ENCODE measurements around the gene PRR11.
"Not testable (repeated sequence)": the region's sequence is repeated elsewhere in the genome, so short reads cannot be mapped to it uniquely, and the experiment has no call there.

The PRR11 gene
- 0.49 to 3.8 (median 2.7) reads per million in 4 experiments for total RNA-seq

DNA sequence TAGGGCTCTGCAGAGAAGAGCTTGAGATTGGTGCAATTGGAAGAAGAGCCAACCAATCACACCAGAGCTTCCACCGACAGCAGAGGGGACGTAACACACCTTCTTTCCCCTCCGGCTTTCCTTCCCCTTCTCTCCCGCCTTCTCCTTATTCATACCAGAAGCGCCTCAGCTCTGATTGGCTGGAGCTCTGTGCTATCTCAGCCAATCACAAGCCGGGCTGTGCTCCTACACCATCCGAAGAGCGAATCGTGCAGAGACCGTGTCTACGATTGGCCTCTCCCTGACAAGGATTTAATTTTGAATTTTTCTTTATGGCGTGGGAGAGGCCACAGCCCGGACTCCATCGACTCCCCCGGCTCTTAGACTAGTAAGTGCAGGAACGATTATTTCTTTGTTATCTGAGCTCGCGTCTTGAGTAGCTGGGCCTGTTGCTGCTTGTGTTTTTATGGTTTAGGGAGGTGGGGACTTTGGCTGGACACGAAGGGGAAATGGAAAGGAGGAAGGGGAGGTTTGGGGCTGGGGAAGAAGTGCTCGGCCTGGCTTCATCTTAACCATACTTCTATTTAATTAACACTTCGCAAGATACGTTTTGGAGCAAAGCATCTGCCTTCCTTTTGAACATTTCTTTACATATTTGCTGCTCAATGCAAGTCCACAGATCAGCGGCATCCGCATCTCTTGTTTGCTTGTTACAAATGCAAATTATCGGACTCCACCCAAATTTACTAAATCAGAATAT is at the start of gene PRR11:
PRR11 (plus strand) TSS at position 308 of the 739 bp plus-strand sequence. CDS start 14,007 bp downstream, outside the sequence.
- peak; percentile 95 for DNase-seq

DNA sequence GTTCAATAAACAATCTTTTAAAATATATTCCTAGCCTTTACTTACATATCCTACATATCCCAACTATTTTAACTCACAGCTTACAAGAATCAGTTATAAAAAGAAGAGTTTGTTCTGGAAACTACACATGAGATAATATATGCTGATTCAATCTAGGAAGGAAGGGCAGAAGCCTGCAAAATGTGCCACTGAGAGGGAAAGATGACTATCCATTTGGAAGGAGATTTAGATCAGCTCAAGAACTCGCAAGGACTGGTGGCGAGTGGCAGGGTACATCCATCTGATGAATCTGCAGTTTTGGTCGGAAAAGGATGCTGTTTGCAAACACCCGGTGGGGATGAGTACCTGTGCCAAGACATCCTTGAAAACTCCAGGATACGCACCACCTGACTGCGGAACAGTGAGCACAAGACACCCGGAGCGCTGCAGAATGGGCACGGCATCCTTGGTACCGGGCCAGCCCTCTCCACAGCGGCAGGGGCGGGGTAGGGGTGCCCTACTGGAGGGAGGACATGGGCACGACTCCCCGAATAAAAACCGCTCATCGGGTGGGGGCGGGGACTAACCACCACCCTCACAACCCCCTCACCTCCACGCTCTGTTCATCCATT is 49.6 kb upstream of the PRR11 start:
- peak; percentile 61 for DNase-seq

DNA sequence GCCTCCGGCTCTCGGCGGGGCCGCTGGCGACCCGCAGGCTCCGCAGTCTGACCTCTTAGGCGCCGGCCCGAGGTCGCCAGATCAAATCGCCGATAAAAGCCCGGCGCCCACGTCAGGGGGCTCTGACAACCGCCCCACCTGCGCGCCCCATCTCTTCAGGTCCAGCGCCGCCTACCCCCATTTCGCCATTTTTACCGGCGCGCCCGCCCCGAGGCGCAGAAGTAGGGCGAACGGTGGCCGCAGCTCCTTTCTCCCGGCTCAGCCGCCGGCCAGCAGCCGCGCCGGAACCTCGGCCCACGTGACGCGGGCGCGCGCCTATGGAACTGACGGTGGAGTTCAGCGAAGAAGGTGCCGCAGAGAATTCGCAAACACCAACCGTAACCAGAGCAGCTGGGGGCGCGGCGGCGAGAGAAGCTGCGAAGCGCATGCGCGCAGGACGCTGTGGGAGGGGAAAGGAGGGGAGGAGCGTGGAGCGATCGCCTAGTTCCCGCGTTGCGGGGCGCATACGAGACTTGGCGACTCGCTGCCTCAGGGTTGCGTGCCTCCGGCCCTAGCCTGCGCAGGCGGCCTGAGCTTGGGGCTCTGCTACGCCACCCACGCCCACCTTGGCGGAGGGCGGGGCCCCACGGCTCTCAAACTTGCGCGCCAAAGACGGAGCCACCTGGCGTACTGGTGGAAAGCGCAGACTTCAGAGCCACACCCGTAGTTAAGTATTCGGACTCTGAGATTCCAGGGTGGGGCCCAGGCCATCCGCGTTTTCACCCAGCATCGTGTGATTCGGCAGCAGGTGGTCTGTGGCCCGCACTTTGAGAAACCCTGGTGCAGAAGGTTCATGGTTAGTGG is 48.9 kb upstream of the PRR11 start, which contains the start of gene TRIM37:
TRIM37 (minus strand) TSS at position 418 of the 843 bp plus-strand sequence. CDS start 419 bp downstream, outside the sequence.
- peak; percentile 97 for DNase-seq

DNA sequence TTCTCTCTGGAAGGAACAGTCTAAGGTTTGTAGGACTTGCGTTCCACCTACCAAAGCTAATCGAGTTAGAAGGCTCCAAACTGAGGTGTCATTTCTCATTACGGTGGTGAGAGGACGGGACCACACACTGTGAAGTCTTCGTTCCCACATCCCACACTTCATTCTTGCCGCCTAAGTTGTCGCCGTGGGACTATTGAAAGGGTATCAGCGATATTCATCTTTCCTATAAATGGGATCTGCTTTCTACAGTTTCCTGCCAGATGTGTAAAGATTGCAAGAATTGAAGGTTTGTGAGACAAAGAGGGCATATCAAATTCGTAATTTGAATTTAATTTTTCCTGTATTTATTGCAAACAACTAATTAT is 48.3 kb upstream of the PRR11 start:
- no peak for DNase-seq

DNA sequence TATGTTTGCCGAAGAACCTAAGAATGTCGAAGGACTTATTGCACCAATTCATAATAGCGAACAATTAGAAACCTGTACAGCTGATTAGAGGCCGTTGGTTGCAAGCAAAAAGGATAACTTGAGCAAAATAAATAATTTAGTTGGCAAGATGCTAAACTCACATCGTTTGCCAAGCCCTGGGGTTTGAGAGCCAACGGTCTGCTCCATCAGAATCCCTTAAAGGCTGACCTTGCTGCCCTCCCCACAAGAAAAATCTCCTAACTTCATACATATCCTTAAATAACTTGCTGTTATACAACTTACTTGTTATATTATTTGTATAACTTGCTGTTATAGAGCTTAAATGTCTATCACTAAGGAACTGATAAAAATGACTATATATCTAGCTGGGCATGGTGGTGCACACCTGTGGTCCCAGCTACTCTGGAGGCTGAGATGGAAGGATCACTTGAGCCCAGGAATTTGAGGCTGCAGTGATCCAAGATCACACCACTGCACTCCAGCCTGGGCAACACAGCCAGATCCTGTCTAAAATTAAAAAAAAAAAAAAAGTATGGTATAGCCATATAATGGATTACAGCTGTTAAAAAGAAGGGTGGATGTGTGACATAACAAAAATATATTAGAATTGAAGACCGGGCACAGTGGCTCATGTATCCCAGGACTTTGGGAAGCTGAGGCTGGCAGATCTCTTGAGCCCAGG is 47.0 kb upstream of the PRR11 start:
- no peak for DNase-seq

DNA sequence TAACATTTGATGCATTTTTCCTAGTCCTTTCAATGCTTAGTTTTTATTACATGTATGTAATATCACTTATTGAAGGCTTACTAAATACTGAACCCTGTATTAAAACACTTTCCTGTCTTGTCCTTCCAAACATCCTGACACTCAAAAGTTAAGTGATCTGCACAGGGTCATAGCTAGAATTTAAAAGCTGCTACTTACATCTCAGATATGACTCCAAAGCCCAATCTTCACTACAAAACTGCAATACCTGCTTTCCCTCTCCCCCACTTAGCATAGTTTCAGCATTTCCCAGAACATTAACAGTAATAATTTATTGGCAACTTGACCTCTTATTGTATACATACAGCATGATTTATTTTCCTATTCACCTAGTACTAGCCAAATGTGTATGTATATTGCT is 44.6 kb upstream of the PRR11 start:
- DNase-seq: no peak

DNA sequence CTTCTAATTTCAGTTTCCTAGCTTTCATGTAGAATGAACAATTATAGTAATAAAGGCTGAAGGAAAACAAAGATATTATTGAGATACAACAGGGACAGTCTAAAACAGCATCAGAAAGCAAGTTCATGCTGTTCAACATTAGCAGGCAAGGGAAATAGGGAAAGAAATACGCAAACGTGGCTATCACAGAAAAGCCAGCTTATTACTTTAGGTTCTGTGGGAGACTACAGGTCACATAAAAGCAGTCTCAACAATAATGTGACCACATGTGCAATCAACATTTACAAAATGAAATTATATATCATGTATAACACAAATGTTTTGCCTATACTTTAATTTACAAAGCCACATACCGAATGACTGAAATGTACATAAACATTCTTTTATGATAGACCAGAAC is 44.0 kb upstream of the PRR11 start:
- DNase-seq: no peak

DNA sequence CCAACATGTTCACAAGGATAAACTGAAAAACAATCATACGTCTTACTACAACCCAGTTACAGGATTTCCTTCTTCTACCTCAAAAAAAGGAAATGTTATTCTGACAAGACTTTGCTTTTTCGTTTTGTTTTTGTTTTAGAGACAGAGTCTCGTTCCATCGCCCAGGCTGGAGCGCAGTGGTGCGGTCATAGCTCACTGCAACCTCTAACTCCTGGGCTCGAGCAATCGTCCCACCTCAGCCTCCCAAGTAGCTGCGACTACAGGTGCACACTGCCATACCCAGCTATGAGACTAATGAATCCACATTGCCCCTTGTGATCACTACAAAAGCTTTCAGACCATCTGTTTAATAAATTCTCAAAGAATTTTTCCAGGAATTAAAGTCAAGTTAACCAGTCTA is 40.1 kb upstream of the PRR11 start:
- DNase-seq: no peak

DNA sequence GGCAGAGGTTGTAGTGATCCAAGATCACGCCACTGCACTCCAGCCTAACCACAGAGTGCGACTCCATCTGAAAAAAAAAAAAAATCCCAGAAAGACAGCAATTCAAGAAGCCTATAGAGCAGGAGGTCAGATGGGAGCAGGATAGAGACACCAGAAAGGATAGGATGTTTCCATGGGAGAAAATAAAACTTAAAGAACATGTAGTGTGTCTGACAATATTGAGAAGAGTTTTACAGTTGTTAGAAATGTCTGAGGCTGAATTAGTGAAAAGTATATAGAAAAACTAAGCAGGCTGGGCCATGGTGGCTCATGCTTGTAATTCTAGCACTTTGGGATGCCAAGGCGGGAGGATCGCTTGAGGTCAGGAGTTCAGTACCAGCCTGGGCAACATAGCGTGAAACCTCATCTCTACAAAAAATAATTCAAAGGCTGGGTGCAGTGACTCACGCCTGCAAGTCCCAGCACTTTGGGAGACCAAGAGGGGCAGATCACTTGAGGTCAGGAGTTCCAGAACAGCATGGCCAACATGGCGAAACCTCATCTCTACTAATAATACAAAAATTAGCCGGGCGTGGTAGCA is 33.6 kb upstream of the PRR11 start:
- DNase-seq: no peak

DNA sequence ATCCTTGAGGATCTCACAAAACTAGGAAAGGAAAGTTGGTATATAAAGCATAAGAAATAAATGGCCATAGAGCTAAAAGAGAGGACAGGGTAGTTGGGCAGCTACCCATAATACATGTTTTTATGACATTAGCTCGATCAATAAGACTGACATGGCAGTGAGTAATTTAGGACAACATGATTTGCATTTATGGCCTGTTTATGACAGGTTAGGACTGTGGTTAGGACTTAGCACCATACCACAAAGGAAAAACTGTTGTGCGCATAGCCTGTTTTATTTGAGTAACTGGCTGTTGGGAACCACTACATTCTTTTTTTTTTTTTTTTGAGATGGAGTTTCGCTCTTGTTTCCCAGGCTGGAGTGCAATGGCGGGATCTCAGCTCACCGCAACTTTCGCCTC is 30.9 kb upstream of the PRR11 start:
- no peak for DNase-seq

DNA sequence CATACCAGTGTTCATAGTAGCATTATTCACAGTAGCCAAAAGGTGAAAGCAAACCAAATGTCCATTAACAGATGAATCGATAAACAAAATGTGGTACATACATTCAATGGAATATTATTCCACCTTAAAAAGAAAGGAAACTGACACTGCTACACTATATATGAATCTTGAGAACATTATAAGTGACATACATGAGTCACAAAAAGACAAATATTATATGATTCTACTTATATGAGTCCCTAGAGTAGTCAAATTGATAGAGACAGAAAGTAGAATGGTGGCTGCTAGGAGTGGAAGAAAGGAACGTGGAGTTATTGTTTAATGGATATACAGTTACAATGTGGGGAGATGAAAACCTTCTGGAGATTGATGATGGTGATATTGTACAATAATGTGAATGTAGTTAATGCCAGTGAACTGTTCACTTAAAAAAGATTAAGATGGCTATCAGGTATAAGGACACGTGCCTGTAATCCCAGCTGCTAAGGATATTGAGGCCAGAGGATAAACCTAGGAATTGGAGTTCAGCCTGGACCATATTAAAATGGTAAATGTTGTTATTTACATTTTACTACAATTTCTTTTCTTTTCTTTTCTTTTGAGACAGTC is 28.6 kb upstream of the PRR11 start:
- DNase-seq: no peak

DNA sequence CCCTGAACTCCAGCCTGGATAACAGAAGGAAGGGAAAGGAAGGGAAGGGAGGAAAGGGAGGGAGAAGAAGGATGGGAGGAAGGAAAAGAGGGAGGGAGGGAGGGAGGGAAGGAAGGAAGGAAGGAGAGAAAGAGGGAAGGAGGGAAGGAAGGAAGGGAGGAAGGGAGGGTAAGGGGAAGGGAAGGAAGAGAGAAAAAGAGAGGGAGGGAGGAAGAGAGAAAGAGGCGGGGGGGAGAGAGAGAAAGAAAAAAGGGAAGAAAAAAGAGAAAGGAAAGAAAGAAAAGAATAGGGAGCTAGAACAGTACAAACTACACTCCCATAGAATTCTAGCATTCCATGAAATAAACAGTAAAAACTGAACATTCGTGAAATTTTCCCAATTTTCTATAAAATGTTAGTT is 25.7 kb upstream of the PRR11 start:
- DNase-seq: no peak

DNA sequence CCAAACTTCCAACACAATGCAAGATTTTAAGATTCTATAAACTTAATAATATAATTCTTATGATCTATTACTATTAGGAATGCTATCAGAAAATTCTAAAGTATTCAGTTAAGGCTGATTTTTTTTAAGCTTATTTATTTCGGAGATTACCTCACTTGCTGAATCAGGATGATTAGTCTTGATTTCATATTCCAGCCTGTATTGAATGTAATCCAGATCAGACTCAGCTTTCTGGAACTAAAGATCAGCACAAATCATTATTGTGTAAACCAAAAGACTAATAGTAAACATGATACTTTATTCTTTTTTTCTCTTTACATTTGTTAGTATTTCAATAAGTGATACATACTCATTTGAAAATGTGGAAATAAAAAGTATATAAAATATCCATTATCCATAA is 24.4 kb upstream of the PRR11 start:
- no peak for DNase-seq

DNA sequence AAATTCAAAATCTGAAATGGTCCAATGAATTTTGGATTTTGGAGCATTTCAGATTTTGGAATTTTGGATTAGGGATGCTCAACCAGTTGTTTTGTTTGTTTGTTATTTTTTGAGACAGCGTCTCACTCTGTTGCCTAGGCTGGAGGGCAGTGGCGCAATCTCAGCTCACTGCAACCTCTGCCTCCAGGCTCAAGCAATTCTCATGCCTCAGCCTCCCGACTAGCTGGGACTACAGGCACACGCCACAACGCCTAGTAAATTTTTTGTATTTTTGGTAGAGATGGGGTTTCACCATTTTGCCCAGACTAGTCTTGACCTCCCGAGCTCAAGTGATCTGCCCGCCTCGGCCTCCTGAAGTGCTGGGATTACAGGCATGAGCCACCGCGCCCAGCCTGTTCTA is 17.2 kb upstream of the PRR11 start:
- DNase-seq: not testable (repeated sequence)

DNA sequence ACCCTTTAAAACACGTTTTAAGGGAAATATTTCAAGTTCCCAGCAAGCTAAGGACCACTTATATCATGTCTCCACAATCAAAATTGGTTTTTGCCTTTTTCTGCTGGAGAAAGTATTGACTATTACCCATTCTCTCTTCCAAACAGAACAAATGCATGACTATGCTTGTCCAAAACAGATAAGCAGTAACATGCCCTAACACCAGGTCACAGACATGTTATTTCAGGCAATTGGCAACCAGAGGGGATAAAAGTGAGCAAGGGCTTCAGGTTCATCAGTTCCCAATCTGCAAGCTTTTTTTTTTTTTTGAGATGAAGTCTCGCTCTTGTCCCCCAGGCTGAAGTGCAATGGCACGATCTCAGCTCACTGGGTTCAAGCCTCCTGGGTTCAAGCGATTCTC is 15.6 kb upstream of the PRR11 start:
- no peak for DNase-seq

DNA sequence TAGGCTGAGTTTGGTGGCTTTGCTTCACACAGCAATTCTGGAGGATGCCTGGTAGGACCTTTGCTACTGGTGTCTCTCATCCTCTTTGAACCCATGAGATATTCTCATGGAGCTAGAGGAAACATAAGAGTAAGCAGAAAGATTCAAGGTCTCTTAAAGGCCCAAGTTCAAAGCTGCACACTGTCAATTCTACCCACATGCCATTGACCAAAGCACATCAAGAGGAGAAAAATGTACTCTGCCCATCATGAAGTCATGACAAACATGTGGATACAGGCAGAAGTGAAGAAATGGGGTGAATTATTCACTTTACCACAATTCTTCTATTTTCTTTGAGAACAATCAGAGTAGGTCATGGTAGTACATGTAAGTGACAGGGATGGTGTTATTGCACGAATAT is 13.7 kb upstream of the PRR11 start:
- DNase-seq: no peak

DNA sequence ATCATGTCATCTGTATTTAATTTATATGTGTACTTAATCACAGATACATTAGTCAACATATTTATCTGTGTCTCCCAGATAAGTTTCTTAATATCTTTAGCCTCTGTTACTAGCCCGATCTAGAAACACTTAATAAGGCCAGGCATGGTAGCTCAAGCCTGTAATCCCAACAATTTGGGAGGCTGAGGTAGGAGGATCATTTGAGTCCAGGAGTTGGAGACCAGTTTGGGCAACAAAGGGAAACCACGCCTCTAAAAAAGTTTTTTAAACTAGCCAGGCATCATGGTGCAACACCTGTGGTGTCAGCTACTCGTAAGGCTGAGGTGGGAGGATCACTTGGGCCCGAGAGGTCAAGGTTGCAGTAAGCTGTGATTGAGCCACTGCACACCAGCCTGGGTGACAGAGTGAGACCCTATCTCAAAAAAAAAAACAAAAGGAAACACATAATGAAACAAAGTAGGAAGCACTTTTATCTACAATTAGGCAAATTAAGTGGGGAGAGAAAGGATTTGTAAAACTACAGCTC is 9.9 kb upstream of the PRR11 start:
- DNase-seq: no peak

DNA sequence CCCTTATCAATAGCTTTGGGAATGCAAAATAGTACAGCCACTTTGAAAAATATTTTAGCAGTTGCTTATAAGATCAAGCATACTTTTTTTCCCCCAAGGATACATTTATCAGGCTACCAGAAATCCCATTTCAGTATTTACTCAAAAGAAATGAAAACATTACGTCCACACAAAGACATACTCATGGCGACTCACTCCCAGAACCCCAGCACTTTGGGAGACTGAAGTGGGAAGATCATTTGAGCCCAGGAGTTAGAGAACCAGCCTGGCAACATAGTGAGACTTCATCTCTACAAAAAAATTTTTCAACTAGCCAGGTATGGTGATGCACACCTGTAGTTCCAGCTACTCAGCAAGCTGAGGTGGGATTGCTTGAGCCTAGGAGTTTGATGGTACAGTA is 6.5 kb upstream of the PRR11 start:
- DNase-seq: no peak

DNA sequence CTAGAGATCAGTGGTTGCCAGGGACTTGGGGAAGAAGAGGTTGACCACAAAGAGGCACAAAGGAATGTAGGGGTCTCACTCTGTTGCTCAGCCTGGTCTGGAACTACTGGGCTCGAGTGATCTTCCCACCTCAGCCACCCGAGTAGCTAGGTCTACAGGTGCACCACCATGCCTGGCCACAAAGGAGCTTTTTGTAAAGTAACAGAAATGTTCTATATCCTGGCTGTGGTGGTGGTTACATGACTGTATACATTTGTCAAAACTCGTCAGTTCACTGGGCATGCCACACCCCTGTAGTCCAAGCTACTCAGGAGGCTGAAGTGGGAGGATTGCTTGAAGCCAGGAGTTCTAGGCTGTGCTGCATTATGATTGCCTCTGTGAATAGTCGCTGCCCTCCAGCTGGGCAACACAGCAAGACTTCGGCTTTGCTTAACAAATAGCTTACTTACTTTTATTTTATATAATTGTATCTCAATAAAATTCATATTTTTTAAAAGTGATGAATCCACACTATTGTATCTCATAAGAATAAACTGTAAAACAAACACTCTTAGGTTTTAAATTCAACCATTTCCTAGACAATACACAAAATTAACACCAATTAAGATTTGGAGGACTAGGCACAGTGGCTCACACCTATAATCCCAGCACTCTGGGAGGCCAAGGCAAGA is 5.6 kb upstream of the PRR11 start:
- no peak for DNase-seq

DNA sequence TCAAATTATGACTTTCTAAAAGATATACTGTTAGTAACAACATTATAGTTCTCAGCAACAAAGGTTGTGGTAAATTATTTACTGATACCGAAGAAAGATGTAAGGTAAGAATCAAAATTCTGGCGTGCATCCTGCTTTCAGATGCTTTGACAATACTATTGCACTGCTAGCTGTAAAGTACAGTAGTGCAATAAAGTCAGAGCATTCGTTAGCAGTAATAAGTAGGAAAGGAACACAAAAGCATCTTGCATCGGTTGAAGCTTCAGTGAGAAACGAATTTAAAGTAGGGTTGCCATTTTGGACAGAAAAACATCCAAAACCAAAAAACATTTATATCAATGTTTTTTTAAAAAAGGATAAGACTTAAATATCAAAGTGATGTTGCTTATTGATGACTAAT is 4.5 kb upstream of the PRR11 start:
- no peak for DNase-seq

DNA sequence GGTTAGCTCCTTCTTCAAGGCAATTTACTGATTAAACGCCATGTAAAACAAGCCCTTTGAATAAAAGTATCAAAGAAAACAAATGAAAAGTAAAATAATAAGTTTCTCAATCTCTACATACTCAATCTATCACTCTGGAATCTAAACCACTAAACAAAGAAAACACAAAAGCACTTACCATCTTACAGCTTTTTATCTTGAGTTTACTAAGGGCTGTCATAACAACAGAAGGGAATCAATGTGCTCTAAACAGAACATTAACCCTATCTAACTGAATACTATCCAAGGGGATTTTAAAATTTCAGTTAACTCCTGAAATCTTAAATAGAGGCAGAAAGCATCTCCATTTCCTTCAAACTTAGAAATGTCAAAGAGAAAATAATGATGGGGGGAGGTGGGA is 4.0 kb upstream of the PRR11 start:
- DNase-seq: no peak
